ENCODE data around the gene PET117.
"Not testable (repeated sequence)": the region's sequence is repeated elsewhere in the genome, so short reads cannot be mapped to it uniquely, and the experiment has no call there.

The PET117 gene

GRCh38 chr20:18165553-18165952, 27.9 kb downstream of the PET117 start:
- DNase-seq = no peak

GRCh38 chr20:18166241-18166881, 28.7 kb downstream of the PET117 start:
- DNase-seq = no peak

- no peak for DNase-seq
Observed at GRCh38 chr20:18166950-18167349, 29.3 kb downstream of the PET117 start.

- no peak for DNase-seq
Observed at GRCh38 chr20:18172379-18172778, 34.7 kb downstream of the PET117 start.

GRCh38 chr20:18174906-18175683, 37.4 kb downstream of the PET117 start:
- DNase-seq = no peak

- no peak for DNase-seq
Observed at GRCh38 chr20:18176318-18176785, 38.7 kb downstream of the PET117 start.

- not testable (repeated sequence) for DNase-seq
Observed at GRCh38 chr20:18180366-18180765, 42.7 kb downstream of the PET117 start.

- no peak for DNase-seq
Observed at GRCh38 chr20:18180815-18181214, 43.2 kb downstream of the PET117 start.

GRCh38 chr20:18187020-18187419, 49.4 kb downstream of the PET117 start:
- no peak for DNase-seq

GRCh38 chr20:18188434-18188833, 50.8 kb downstream of the PET117 start:
- no peak for DNase-seq

- DNase-seq = no peak
Observed at GRCh38 chr20:18190338-18191233, 52.9 kb downstream of the PET117 start.

GRCh38 chr20:18191306-18191705, 53.6 kb downstream of the PET117 start:
- no peak for DNase-seq

Measured in CD4-positive, alpha-beta T cell treated with Interleukin-12 subunit alpha and Interleukin-12 subunit beta, for 1 hour (primary cell).